Measurements from ENCODE around the gene C5orf15. TPM values are rescaled to one million over a fixed set of nuclear protein-coding genes. Genes with fewer than 3 reads are reported as not detected.
"Not testable (repeated sequence)": the region's sequence is repeated elsewhere in the genome, so short reads cannot be mapped to it uniquely, and the experiment has no call there.

Gene C5orf15
- total RNA-seq, 6 experiments from 2014 or later: 46.2 to 63.5 (median 57.2) TPM

DNA sequence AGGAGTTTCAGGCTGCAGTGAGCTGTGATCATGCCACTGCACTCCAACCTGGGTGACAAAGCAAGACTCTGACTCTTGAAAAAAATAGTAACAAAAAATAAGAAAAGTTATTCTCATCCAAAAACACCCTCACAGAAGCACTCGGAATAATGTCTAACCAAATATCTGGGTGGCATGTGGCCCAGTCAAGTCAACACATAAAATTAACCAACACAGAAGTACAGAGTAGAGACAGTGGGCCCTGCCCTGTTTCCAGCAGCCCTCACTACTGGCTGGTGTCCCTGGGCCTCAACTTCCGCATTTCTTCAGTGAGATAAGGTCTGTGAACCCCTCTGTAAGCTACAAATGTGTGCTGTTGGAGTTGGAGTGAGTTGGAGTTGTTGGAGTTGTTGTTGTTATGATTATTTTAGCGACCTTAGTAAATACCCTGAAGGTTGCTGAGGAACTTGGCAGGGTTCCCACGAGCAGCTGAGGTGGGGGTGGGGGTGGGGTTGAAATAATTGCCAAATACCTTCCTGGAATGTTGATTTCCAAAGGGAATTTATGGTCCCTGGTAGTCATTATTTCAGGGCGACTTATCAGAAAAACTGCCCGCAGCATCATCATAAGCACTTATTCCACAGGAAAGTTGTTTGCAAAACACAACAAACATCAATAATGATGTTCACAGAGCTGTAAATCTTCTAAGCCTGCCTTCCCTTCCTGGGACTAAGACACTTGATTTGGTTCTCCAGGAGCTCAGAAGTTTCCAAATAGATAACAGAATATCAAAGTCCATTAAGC lies 30.2 kb downstream of the C5orf15 start:
- Mint-ChIP-seq H3K4me1 (ENCODE audit: low read depth) (no peaks in the 10 kb centered on the region), H3K4me3 (no peak overlapping the region), H3K27me3 (ENCODE audit: insufficient read depth) (peaks cover 17% of the 10 kb centered on the region; the same call in 1 of the 2 replicates), H3K36me3 (ENCODE audit: low read depth) (no peaks in the 10 kb centered on the region), H3K9me3 (peaks cover 5% of the 10 kb centered on the region; the same call in 1 of the 2 replicates), H3K27ac (no peak overlapping the region)
- DNase-seq: no peak
- no peak for TF ChIP-seq CTCF (IDR thresholded peaks at IDR 0.05)

GRCh38 chr5:133937628-133938027 lies 30.8 kb downstream of the C5orf15 start:
- H3K27ac Mint-ChIP-seq; H3K9me3 Mint-ChIP-seq; H3K4me3 Mint-ChIP-seq; H3K36me3 Mint-ChIP-seq (ENCODE audit: low read depth); H3K4me1 Mint-ChIP-seq (ENCODE audit: low read depth); DNase-seq: not testable (repeated sequence)
- peaks cover 23% of the 10 kb centered on the region; the same call in 1 of the 2 replicates for H3K27me3 Mint-ChIP-seq (ENCODE audit: insufficient read depth)

DNA sequence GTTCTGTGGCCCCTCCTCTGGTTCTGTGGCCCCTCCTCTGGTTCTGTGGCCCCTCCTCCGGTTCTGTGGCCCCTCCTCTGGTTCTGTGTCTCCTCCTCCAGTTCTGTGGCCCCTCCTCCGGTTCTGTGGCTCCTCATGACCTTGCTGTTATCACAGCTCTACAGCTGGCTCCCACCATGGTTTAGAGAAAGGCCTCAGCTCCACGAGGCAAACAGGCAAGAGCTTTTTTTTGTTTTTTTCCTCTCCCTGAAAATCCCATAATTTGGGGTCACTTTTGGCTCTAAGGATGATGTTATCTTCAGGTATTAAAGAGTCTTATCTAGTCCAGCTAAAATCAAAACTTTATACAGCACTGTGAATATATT lies 31.8 kb downstream of the C5orf15 start:
- no peak for DNase-seq
- H3K36me3 Mint-ChIP-seq (ENCODE audit: low read depth): no peaks in the 10 kb centered on the region
- TF ChIP-seq CTCF (IDR thresholded peaks at IDR 0.05): no peak
- peaks cover 22% of the 10 kb centered on the region; the same call in 1 of the 2 replicates for H3K27me3 Mint-ChIP-seq (ENCODE audit: insufficient read depth)
- peaks cover 5% of the 10 kb centered on the region; the same call in 1 of the 2 replicates for H3K9me3 Mint-ChIP-seq
- no peak overlapping the region for H3K4me3 Mint-ChIP-seq
- no peak overlapping the region for H3K27ac Mint-ChIP-seq
- no peaks in the 10 kb centered on the region for H3K4me1 Mint-ChIP-seq (ENCODE audit: low read depth)

DNA sequence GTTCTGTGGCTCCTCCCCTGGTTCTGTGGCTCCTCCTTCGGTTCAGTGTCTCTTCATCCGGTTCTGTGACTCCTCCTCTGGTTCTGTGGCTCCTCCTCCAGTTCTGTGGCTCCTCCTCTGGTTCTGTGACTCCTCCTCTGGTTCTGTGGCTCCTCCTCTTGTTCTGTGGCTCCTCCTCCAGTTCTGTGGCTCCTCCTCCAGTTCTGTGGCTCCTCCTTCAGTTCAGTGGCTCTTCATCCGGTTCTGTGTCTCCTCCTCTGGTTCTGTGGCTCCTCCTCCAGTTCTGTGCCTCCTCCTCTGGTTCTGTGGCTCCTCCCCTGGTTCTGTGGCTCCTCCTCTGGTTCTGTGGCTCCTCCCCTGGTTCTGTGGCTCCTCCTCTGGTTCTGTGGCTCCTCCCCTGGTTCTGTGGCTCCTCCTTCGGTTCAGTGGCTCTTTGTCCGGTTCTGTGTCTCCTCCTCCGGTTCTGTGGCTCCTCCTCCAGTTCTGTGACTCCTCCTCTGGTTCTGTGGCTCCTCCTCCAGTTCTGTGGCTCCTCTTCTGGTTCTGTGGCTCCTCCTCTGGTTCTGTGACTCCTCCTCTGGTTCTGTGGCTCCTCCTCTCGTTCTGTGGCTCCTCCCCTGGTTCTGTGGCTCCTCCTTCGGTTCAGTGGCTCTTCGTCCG lies 32.3 kb downstream of the C5orf15 start:
- not testable (repeated sequence) for H3K27ac Mint-ChIP-seq; H3K36me3 Mint-ChIP-seq (ENCODE audit: low read depth); H3K4me1 Mint-ChIP-seq (ENCODE audit: low read depth); H3K9me3 Mint-ChIP-seq; H3K4me3 Mint-ChIP-seq; DNase-seq
- peaks cover 21% of the 10 kb centered on the region; the same call in 1 of the 2 replicates for H3K27me3 Mint-ChIP-seq (ENCODE audit: insufficient read depth)

DNA sequence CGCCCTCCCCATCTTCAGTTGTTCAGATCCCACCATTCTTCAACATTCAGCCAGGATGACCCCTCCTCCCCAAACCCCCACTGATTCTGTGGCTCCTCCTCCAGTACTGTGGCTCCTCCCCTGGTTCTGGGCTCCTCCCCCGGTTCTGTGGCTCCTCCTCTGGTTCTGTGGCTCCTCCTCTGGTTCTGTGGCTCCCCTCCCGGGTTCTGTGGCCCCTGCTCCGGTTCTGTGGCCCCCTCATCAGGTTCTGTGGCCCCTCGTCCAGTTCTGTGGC lies 32.8 kb downstream of the C5orf15 start:
- peaks cover 5% of the 10 kb centered on the region; the same call in 1 of the 2 replicates for H3K9me3 Mint-ChIP-seq
- no peaks in the 10 kb centered on the region for H3K36me3 Mint-ChIP-seq (ENCODE audit: low read depth)

More for the DNA sequence above, 32.8 kb downstream of the C5orf15 start:
- DNase-seq: no peak
- Mint-ChIP-seq H3K4me1 (ENCODE audit: low read depth) (no peaks in the 10 kb centered on the region), H3K27me3 (ENCODE audit: insufficient read depth) (peaks cover 21% of the 10 kb centered on the region; the same call in 1 of the 2 replicates), H3K4me3 (no peak overlapping the region), H3K27ac (no peak overlapping the region)
- TF ChIP-seq CTCF (IDR thresholded peaks at IDR 0.05): no peak

Data from HFFc6 (cell line).